Common myeloid progenitor, CD34-positive (primary cell): Measurements from ENCODE around the gene MAGI1.

ENCODE experiments used
- CTCF ChIA-PET: fragments of 350-600 bp; sonication (Branson Sonifier 250); formaldehyde crosslinking; loops from one replicate; lab custom pipeline; 2021; ENCODE audit warnings: antibody characterized with exemption; lab: Charles Lee
- POLR2A ChIA-PET: fragments of 350-600 bp; sonication (Branson Sonifier 250); formaldehyde crosslinking; loops from one replicate; lab custom pipeline; 2021; ENCODE audit warnings: antibody characterized with exemption; lab: Charles Lee
- DNase-seq, 3 donors: peaks; one replicate each; pipeline versions ENCODE4 v3.0.0 to v3.0.0-alpha.2; 2013
- H3K27ac ChIP-seq, 2 experiments: 1 replicate in 1 of 2; 2 replicates in 1 of 2; pipeline ENCODE4 v1.7.0; 2013; ENCODE audit warnings: inconsistent platforms in 2 of 2, low read length in 2 of 2, mild to moderate bottlenecking in 2 of 2, low read depth in 1 of 2, moderate library complexity in 1 of 2; ENCODE audit not compliant: severe bottlenecking in 2 of 2, insufficient read depth in 1 of 2, poor library complexity in 1 of 2
- H3K27me3 ChIP-seq, 5 experiments: replicated peaks in 2 of 5; 1 replicate in 3 of 5; 2 replicates in 2 of 5; pipeline versions ENCODE4 v1.6.1 to v1.7.0; 2013; ENCODE audit warnings: low read length in 4 of 5, mild to moderate bottlenecking in 2 of 5, moderate library complexity in 2 of 5, inconsistent platforms in 1 of 5; ENCODE audit not compliant: insufficient read depth in 5 of 5, control insufficient read depth in 4 of 5
- H3K36me3 ChIP-seq, 4 experiments: 1 replicate in 2 of 4; 2 replicates in 2 of 4; pipeline versions ENCODE4 v1.6.1 to v1.7.0; 2013; ENCODE audit warnings: low read length in 3 of 4, control low read depth in 1 of 4, mild to moderate bottlenecking in 1 of 4; ENCODE audit not compliant: control insufficient read depth in 4 of 4, insufficient read depth in 4 of 4
- H3K4me1 ChIP-seq, 4 experiments: 1 replicate in 3 of 4; 2 replicates in 1 of 4; pipeline versions ENCODE4 v1.6.1 to v1.7.1; 2013; ENCODE audit warnings: low read length in 3 of 4, mild to moderate bottlenecking in 3 of 4, control low read depth in 1 of 4, inconsistent platforms in 1 of 4, moderate library complexity in 1 of 4; ENCODE audit not compliant: control insufficient read depth in 4 of 4, insufficient read depth in 4 of 4; ENCODE audit errors: control extremely low read depth in 1 of 4
- H3K4me3 ChIP-seq, 7 experiments: 1 replicate in 4 of 7; 2 replicates in 3 of 7; pipeline versions ENCODE4 v1.5.1 to v1.7.0; 2013; ENCODE audit warnings: mild to moderate bottlenecking in 7 of 7, low read length in 6 of 7, moderate library complexity in 6 of 7, inconsistent platforms in 2 of 7, low read depth in 2 of 7, control low read depth in 1 of 7; ENCODE audit not compliant: insufficient read depth in 4 of 7, control insufficient read depth in 1 of 7; ENCODE audit errors: extremely low read depth in 1 of 7
- H3K9me3 ChIP-seq, 5 experiments: 1 replicate in 4 of 5; 2 replicates in 1 of 5; pipeline versions ENCODE4 v1.6.1 to v1.7.1; 2013; ENCODE audit warnings: low read length in 4 of 5, mild to moderate bottlenecking in 2 of 5, inconsistent platforms in 1 of 5, low read depth in 1 of 5, moderate library complexity in 1 of 5; ENCODE audit not compliant: control insufficient read depth in 4 of 5, insufficient read depth in 2 of 5; ENCODE audit errors: control extremely low read depth in 1 of 5
- WGBS: methylation state at CpG from one replicate; pipeline ENCODE4 v1.1.5; 2013; ENCODE audit not compliant: insufficient coverage; 5-methylcytosine and 5-hydroxymethylcytosine counted together

The MAGI1 gene

DNA sequence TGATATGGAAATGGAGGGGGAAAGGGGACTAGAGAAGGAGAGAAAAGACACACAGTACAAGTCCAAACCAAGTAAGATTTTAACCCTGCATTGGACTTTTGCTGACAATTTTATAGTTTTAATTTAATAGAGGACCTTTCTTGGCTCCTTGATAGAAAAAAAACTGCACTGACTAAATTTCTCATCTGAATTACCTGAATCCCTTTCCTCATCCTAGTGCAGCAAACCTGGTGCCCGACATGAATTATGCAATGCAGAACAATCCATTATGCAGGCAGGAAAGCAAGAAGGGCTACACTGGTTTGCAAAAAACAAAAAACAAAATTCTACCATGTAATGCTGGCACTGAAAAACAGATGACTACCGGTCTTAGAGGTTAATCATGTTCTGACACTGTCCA, 15.5 kb downstream of the MAGI1 start:
- Histone ChIP-seq H3K36me3 (no peaks in the 10 kb centered on the region), H3K4me1 (no peaks in the 10 kb centered on the region), H3K4me3 (no peak overlapping the region), H3K9me3 (no peaks in the 10 kb centered on the region), H3K27ac (no peak overlapping the region), H3K27me3 (peaks cover 0 to 19% (median 2%) of the 10 kb centered on the region in 5 experiments)
- DNase-seq, result no peak
- CTCF ChIA-PET, result no interaction called here
- WGBS, result no CpG with 5 or more reads among the region's 2 CpGs
- POLR2A ChIA-PET, result no interaction called here

DNA sequence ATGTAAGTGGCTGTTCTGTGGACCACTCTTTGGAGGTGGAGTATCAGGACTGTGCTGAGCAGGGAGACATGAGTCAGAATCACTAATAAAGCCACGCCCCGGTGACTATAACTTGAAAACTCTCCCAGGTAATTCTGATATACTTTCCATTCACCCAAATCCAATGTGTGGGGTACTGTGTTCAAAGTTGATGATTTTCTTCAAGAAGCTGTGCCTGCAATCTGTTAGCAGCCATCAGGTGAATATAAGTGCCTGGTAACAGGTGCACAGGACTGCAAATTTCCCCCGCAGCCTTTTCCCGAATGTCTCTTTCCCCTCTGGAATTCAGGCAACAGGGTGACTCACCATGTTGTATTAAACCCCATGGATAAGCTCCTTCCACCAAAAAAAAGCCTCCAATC, 17.0 kb downstream of the MAGI1 start:
- POLR2A ChIA-PET, result no interaction called here
- H3K36me3 ChIP-seq, result no peaks in the 10 kb centered on the region
- H3K4me3 ChIP-seq, result no peak overlapping the region
- H3K9me3 ChIP-seq, result no peaks in the 10 kb centered on the region
- H3K4me1 ChIP-seq, result no peaks in the 10 kb centered on the region
- DNase-seq, result no peak
- CTCF ChIA-PET, result no interaction called here
- 94% methylated on average over 2 of the region's 4 CpGs for WGBS
- no peak overlapping the region for H3K27ac ChIP-seq
- H3K27me3 ChIP-seq, result peaks cover 0 to 24% (median 7%) of the 10 kb centered on the region in 5 experiments

DNA sequence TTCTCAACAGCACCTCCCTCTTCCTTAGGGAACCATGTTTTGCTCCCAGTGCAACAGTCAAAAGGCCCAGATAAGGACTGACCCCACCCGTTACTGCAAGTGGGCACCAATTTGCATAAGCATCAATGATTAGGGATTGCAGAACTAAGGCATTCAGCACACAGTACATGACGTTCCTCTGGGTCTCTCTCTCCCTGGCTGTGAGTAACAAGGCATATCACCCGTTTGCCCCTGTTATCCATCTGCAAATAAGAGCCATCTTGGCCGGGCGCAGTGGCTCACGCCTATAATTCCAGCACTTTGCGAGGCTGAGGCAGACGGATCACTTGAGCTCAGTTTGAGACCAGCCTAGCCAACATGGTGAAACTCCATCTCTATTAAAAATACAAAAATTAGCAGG, 18.8 kb downstream of the MAGI1 start:
- Histone ChIP-seq H3K4me3 (no peak overlapping the region), H3K27ac (no peak overlapping the region), H3K9me3 (no peaks in the 10 kb centered on the region), H3K36me3 (no peaks in the 10 kb centered on the region), H3K27me3 (peaks cover 0 to 24% (median 7%) of the 10 kb centered on the region in 5 experiments), H3K4me1 (no peaks in the 10 kb centered on the region)
- 90% methylated on average over 8 of the region's 8 CpGs for WGBS
- DNase-seq, result no peak
- POLR2A ChIA-PET, result no interaction called here
- CTCF ChIA-PET, result interaction anchor here (1.9 kb wide), 1 partner anchor 117 kb away, joined by 5 read pairs; no protein-coding TSS in a partner anchor

GRCh38 chr3:66018057-66019033, 20.4 kb downstream of the MAGI1 start:
- H3K27ac ChIP-seq, result no peak overlapping the region
- H3K4me1 ChIP-seq, result no peaks in the 10 kb centered on the region
- no peak for DNase-seq
- no peaks in the 10 kb centered on the region for H3K36me3 ChIP-seq
- no peaks in the 10 kb centered on the region for H3K9me3 ChIP-seq
- 94% methylated on average over 8 of the region's 8 CpGs for WGBS
- ChIA-PET POLR2A (no interaction called here), CTCF (interaction anchor here (1.2 to 1.9 kb wide), 2 partner anchors 32 to 119 kb away, joined by 3 to 5 read pairs; no protein-coding TSS in a partner anchor)
- peaks cover 0 to 24% (median 7%) of the 10 kb centered on the region in 5 experiments for H3K27me3 ChIP-seq
- H3K4me3 ChIP-seq, result no peak overlapping the region

- Histone ChIP-seq H3K27me3 (peaks cover 0 to 23% (median 7%) of the 10 kb centered on the region in 5 experiments), H3K27ac (no peak overlapping the region), H3K4me1 (no peaks in the 10 kb centered on the region), H3K9me3 (no peaks in the 10 kb centered on the region), H3K36me3 (no peaks in the 10 kb centered on the region), H3K4me3 (no peak overlapping the region)
- POLR2A ChIA-PET, result no interaction called here
- DNase-seq, result no peak
- 89% methylated on average over 3 of the region's 5 CpGs for WGBS
- CTCF ChIA-PET, result interaction anchor here (1.2 kb wide), 1 partner anchor 31 kb away, joined by 3 read pairs; no protein-coding TSS in a partner anchor
Measured at GRCh38 chr3:66017591-66017990, 21.1 kb downstream of the MAGI1 start.

- Histone ChIP-seq H3K27ac (no peak overlapping the region), H3K27me3 (peaks cover 0 to 21% (median 7%) of the 10 kb centered on the region in 5 experiments), H3K9me3 (no peaks in the 10 kb centered on the region), H3K4me3 (no peak overlapping the region), H3K36me3 (no peaks in the 10 kb centered on the region), H3K4me1 (no peaks in the 10 kb centered on the region)
- POLR2A ChIA-PET, result no interaction called here
- 94% methylated on average over 12 of the region's 16 CpGs for WGBS
- CTCF ChIA-PET, result interaction anchor here (1.2 kb wide), 1 partner anchor 30 kb away, joined by 3 read pairs; no protein-coding TSS in a partner anchor
- no peak for DNase-seq
Measured at GRCh38 chr3:66017084-66017483, 21.6 kb downstream of the MAGI1 start.

DNA sequence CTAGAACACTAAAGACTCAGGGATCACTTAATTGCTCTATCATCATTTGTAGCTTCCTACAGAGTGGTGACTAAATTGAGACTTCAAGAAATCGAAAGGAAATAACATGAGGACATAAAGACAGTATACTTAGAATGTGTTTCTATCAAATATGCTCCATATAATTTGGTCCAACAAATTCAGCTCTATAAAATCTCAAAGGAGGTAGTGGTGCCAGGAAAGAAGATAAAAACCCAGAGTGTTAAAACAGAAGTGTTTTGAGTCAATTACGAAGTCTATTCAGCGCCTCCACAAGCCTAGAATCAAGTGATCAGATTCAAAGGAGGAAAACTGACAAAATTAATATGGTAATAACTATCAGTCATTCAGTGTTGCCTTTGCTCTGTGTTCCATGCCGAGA, 22.9 kb downstream of the MAGI1 start:
- ChIA-PET POLR2A (interaction anchor here (0.6 kb wide), 1 partner anchor 952 kb away, joined by 4 read pairs; no protein-coding TSS in a partner anchor), CTCF (no interaction called here)
- no peaks in the 10 kb centered on the region for H3K4me1 ChIP-seq
- 94% methylated on average over 3 of the region's 4 CpGs for WGBS
- no peak for DNase-seq
- peaks cover 0 to 12% (median 5%) of the 10 kb centered on the region in 5 experiments for H3K27me3 ChIP-seq
- no peaks in the 10 kb centered on the region for H3K36me3 ChIP-seq
- no peaks in the 10 kb centered on the region for H3K9me3 ChIP-seq
- no peak overlapping the region for H3K4me3 ChIP-seq
- no peak overlapping the region for H3K27ac ChIP-seq
